ENCODE results near the gene IL1RAP.
A peak's percentile ranks its signal among the peaks of the same experiment; 100 is the strongest.

IL1RAP gene

GRCh38 chr3:190585805-190586630 is 72.1 kb downstream of the IL1RAP start:
- peak; percentile 92 for ATAC-seq
- no peak for TF ChIP-seq ISL1 (CRISPR knock-in tag; IDR thresholded peaks at IDR 0.05)
- TF ChIP-seq TOX (CRISPR knock-in tag; IDR thresholded peaks at IDR 0.05; ENCODE audit: borderline replicate concordance), result no peak
- no peak for TF ChIP-seq PPARA (CRISPR knock-in tag; IDR thresholded peaks at IDR 0.05; ENCODE audit: borderline replicate concordance)
- no peak for TF ChIP-seq ZFP30 (CRISPR knock-in tag; IDR thresholded peaks at IDR 0.05)
- TF ChIP-seq GLIS3 (CRISPR knock-in tag; IDR thresholded peaks at IDR 0.05), result no peak
- no peak for TF ChIP-seq CREB5 (CRISPR knock-in tag; IDR thresholded peaks at IDR 0.05; ENCODE audit: low read depth)
- TF ChIP-seq ZNF70 (CRISPR knock-in tag; IDR thresholded peaks at IDR 0.05), result no peak

DNA sequence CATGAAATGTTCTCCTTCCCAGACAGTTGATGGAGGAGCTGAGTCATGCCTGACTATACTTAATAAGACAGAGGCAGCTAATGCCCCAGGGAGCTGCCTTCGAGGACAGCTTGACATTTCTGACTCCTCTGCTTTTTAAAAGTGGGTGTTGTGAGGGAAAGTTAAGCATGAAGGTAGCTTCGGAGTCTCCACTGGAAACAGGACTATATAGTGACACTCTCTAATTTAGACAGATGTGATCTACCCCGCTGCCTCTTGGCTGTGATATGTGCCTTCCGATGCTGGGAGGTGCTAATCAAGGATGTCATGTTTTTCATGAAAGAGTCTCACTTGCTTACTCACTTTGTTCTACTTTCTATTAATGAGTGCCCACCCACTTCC is 72.7 kb downstream of the IL1RAP start:
- TF ChIP-seq ESRRG (CRISPR knock-in tag; IDR thresholded peaks at IDR 0.05) (no peak), ISL1 (CRISPR knock-in tag; IDR thresholded peaks at IDR 0.05) (no peak), PPARA (CRISPR knock-in tag; IDR thresholded peaks at IDR 0.05; ENCODE audit: borderline replicate concordance) (no peak), ARNTL (CRISPR knock-in tag; IDR thresholded peaks at IDR 0.05; ENCODE audit: borderline replicate concordance, low read depth) (no peak), TOX (CRISPR knock-in tag; IDR thresholded peaks at IDR 0.05; ENCODE audit: borderline replicate concordance) (no peak), ZNF565 (CRISPR knock-in tag; conservative IDR thresholded peaks at IDR 0.05; ENCODE audit: low read depth) (no peak), OSR1 (CRISPR knock-in tag; IDR thresholded peaks at IDR 0.05) (no peak), RARB (CRISPR knock-in tag; IDR thresholded peaks at IDR 0.05) (no peak), ZFP3 (CRISPR knock-in tag; IDR thresholded peaks at IDR 0.05) (no peak), GLIS3 (CRISPR knock-in tag; IDR thresholded peaks at IDR 0.05) (no peak), ZFP30 (CRISPR knock-in tag; IDR thresholded peaks at IDR 0.05) (no peak), ZNF8 (CRISPR knock-in tag; IDR thresholded peaks at IDR 0.05) (no peak), SNAI2 (CRISPR knock-in tag; IDR thresholded peaks at IDR 0.05) (no peak), TCF4 (CRISPR knock-in tag; IDR thresholded peaks at IDR 0.05; ENCODE audit: borderline replicate concordance) (no peak), ZNF70 (CRISPR knock-in tag; IDR thresholded peaks at IDR 0.05) (no peak), CSDC2 (CRISPR knock-in tag; IDR thresholded peaks at IDR 0.05) (no peak), CREB5 (CRISPR knock-in tag; IDR thresholded peaks at IDR 0.05; ENCODE audit: low read depth) (no peak)
- TF ChIP-seq, protein P1, sequence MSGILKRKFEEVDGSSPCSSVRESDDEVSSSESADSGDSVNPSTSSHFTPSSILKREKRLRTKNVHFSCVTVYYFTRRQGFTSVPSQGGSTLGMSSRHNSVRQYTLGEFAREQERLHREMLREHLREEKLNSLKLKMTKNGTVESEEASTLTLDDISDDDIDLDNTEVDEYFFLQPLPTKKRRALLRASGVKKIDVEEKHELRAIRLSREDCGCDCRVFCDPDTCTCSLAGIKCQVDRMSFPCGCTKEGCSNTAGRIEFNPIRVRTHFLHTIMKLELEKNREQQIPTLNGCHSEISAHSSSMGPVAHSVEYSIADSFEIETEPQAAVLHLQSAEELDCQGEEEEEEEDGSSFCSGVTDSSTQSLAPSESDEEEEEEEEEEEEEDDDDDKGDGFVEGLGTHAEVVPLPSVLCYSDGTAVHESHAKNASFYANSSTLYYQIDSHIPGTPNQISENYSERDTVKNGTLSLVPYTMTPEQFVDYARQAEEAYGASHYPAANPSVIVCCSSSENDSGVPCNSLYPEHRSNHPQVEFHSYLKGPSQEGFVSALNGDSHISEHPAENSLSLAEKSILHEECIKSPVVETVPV (CRISPR knock-in tag; IDR thresholded peaks at IDR 0.05), result no peak
- TF ChIP-seq, protein P2, sequence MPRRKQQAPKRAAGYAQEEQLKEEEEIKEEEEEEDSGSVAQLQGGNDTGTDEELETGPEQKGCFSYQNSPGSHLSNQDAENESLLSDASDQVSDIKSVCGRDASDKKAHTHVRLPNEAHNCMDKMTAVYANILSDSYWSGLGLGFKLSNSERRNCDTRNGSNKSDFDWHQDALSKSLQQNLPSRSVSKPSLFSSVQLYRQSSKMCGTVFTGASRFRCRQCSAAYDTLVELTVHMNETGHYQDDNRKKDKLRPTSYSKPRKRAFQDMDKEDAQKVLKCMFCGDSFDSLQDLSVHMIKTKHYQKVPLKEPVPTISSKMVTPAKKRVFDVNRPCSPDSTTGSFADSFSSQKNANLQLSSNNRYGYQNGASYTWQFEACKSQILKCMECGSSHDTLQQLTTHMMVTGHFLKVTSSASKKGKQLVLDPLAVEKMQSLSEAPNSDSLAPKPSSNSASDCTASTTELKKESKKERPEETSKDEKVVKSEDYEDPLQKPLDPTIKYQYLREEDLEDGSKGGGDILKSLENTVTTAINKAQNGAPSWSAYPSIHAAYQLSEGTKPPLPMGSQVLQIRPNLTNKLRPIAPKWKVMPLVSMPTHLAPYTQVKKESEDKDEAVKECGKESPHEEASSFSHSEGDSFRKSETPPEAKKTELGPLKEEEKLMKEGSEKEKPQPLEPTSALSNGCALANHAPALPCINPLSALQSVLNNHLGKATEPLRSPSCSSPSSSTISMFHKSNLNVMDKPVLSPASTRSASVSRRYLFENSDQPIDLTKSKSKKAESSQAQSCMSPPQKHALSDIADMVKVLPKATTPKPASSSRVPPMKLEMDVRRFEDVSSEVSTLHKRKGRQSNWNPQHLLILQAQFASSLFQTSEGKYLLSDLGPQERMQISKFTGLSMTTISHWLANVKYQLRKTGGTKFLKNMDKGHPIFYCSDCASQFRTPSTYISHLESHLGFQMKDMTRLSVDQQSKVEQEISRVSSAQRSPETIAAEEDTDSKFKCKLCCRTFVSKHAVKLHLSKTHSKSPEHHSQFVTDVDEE (CRISPR knock-in tag; IDR thresholded peaks at IDR 0.05), result no peak
- TF ChIP-seq, protein P3, sequence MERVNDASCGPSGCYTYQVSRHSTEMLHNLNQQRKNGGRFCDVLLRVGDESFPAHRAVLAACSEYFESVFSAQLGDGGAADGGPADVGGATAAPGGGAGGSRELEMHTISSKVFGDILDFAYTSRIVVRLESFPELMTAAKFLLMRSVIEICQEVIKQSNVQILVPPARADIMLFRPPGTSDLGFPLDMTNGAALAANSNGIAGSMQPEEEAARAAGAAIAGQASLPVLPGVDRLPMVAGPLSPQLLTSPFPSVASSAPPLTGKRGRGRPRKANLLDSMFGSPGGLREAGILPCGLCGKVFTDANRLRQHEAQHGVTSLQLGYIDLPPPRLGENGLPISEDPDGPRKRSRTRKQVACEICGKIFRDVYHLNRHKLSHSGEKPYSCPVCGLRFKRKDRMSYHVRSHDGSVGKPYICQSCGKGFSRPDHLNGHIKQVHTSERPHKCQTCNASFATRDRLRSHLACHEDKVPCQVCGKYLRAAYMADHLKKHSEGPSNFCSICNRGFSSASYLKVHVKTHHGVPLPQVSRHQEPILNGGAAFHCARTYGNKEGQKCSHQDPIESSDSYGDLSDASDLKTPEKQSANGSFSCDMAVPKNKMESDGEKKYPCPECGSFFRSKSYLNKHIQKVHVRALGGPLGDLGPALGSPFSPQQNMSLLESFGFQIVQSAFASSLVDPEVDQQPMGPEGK (CRISPR knock-in tag; IDR thresholded peaks at IDR 0.05; ENCODE audit: borderline replicate concordance), result no peak
- ATAC-seq, result peak; percentile 75

DNA sequence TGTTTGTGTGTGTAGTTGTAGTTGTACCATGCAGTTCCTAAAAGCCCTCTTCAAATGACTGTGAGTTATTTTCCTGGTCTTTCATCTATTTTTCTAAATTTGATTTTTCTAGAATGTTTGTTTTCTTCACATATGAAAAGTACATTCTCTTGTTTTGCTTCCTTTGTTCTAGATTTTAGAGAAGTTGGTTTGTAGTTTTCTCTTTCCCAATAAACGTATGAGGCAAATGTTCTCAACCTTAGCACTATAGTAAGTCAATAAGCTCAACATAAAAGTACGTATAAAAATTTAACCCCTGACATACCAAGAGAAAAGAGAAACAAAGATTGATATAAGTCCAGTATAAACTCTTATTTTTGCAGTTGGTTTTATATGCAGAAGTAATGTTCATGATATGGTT is 74.7 kb downstream of the IL1RAP start:
- ATAC-seq, result no peak
- TF ChIP-seq ZFP30 (CRISPR knock-in tag; IDR thresholded peaks at IDR 0.05) (no peak), ZC3H10 (CRISPR knock-in tag; IDR thresholded peaks at IDR 0.05) (no peak), OSR1 (CRISPR knock-in tag; IDR thresholded peaks at IDR 0.05) (no peak), ZNF8 (CRISPR knock-in tag; IDR thresholded peaks at IDR 0.05) (no peak), ISL1 (CRISPR knock-in tag; IDR thresholded peaks at IDR 0.05) (no peak), ARNTL (CRISPR knock-in tag; IDR thresholded peaks at IDR 0.05; ENCODE audit: borderline replicate concordance, low read depth) (no peak), ESRRG (CRISPR knock-in tag; IDR thresholded peaks at IDR 0.05) (no peak), GLIS3 (CRISPR knock-in tag; IDR thresholded peaks at IDR 0.05) (no peak)

Measured in SK-N-SH treated with all-trans-retinoic acid at 6 μM for 48 hours (cell line).